GM18867 (cell line): Measurements from ENCODE around the gene ITGB3.
"Not testable (repeated sequence)": the region's sequence is repeated elsewhere in the genome, so short reads cannot be mapped to it uniquely, and the experiment has no call there.

Experiments used
- ATAC-seq: cut with Tn5 transposase; IDR thresholded peaks from one replicate; pipeline ENCODE4 v1.9.1; 2021; ENCODE audit warnings: mild to moderate bottlenecking, moderate library complexity; ENCODE audit not compliant: unreplicated experiment

The ITGB3 gene

DNA sequence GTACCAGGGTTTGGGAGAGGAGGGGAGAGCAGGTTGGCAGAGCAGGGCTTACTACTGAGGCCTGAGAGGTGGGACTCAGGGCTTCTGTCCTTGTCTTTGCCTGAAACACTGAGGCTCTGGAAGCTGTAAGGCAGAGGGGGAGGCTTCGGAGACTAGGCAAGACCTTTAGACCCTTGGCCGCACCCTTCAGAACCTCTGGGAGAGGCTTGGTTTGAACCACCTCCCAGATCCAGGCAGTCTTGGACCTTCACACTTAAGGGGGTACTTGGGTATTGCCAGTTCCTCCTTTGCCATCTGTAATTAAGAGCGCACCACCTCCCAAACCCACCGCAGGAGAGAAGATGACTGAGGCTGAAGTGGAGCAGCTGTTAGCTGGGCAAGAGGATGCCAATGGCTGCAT, 31.6 kb upstream of the ITGB3 start:
- ATAC-seq = no peak

DNA sequence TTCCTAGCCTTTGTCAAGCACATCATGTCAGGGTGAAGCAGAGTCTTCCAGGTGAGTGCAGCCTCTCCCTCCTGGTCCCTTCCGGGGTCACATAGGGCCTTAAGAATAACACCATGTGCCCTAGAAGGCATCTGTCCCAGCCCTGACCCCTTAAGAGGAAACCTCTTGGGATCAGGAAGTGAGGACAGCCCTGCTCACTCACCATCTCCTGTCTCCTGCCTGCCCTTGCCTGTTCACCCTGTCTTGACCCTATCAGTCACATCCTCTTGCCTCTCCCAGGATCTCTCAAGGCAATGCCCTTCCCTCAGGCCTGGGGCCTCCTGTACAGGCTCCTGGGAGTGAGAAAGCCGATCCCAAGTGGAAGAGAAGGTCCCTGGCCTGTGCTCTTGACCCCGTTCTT, 30.6 kb upstream of the ITGB3 start:
- ATAC-seq = no peak

DNA sequence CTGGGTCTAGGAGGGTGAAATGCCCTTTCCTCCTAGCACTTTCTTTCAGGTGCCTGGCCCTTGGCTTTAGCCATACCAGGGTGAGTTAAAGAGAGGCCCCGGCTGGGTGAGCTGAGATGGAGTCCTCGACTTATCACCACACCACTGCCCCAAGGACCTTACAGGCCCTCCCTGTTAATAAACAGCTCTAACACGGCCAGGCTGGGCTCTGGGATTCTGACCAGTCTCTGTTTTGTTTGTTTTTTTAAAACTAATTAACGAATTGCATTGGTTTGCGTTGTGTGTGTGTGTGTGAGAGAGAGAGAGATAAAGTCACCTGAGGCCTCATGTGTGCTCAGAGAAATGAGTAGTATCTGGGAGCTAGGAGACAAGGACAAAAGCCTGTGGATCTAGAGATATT, 30.2 kb upstream of the ITGB3 start:
- ATAC-seq = no peak

DNA sequence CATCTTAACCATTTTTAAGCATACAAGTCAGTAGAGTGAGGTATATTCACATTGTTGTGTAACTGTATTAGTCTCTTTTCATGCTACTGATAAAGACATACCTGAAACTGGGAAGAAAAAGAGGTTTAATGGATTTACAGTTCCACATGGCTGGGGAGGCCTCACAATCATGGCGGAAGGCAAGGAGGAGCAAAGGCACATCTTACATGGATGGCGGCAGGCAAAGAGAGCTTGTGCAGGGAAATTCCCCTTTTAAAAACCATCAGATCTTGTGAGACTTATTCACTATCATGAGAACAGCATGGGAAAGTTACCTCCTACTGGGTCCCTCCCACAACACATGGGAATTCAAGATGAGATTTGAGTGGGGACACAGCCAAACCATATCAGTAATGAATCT, 29.6 kb upstream of the ITGB3 start:
- not testable (repeated sequence) for ATAC-seq

DNA sequence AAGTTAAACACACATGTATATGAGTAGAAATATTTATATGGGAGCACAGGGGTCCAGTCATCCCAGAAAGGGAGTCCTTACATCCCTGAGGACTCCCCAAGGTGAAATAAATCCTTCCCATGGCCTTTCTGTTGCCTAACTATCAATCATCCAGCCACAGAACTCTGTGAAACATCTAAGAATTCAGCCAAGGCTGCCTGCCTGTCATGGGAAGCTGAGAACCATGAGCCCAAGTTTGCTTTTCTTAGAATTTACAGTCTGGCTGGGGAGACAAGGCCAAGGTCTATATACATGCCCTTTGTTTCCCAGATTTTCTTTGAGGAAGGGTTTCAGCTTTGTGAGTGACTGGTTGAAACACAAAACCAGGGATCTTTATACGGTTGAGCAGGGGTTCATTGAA, 28.7 kb upstream of the ITGB3 start:
- no peak for ATAC-seq

DNA sequence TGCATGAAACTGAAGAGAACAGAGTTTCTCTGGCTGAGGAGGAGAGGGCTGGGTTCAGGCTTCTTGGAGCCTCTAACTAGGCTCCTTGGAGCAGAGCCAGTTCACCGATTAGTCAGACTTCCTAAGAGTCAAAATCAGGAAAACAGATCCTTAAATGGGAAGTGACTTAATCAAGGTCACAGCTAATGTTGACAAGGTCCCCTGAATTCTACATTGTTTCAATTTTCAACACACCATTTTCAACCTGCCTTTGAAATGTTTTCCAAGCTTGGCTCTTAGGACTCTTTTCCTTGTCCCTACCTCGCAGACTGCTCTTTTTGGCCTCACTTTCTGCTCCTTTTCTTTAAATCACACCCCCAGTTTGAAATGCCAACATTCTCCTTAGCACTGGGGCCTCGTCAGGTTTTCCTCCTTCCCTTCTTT, 28.2 kb upstream of the ITGB3 start:
- ATAC-seq = no peak

DNA sequence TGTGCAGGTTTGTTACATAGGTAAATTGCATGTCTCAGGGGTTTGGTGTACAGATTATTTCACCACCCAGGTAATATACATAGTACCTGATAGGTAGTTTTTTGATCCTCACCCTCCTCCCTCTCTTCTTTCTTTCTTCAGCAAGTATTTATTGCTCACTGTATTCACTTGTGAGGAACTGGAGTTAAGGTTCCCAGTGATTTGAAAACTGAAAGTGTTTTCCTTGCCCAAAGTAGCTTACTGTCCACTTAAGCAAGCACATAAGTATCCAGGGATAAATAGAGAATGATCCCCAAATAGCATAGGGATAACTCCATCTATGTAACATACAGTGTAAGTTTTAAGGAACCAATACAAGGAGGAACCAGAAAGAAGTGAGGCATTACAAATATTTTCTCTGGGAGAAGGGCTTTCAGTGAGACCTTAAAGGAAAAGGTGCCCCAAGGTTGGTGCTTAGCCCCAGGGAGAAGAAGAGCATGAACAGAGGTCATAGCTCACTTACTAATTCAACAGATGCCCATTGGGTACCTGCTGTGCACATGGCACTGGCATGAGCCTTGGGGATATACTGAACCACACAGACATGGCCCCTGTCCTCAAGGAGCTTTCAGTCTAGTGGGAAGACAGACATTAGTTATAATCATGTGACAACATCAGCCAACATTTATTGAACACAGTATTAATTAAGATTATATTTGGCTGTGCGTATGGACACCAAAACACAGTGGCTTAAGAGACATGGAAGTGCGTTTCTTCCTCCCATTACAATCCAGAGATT, 27.5 kb upstream of the ITGB3 start:
- ATAC-seq = no peak

DNA sequence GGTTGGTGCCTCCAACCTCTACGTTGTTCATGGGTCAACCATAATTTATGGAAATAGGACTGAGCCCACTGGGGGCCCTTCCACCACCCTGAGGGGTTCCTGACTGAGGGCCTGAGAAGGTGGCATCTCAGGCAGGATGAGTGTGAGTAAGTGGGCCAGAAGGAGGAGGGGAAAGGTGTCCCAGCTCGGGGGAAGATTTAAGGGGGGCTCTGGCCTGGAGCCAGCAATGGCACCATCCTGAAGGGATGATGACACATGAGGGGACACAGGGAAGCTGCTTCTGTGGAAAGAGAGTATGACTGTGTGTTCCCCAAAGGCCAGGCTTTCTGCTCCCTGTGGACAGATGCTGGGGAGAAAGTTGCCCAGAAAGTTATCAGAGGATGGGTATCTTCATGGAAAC, 25.8 kb upstream of the ITGB3 start:
- no peak for ATAC-seq

DNA sequence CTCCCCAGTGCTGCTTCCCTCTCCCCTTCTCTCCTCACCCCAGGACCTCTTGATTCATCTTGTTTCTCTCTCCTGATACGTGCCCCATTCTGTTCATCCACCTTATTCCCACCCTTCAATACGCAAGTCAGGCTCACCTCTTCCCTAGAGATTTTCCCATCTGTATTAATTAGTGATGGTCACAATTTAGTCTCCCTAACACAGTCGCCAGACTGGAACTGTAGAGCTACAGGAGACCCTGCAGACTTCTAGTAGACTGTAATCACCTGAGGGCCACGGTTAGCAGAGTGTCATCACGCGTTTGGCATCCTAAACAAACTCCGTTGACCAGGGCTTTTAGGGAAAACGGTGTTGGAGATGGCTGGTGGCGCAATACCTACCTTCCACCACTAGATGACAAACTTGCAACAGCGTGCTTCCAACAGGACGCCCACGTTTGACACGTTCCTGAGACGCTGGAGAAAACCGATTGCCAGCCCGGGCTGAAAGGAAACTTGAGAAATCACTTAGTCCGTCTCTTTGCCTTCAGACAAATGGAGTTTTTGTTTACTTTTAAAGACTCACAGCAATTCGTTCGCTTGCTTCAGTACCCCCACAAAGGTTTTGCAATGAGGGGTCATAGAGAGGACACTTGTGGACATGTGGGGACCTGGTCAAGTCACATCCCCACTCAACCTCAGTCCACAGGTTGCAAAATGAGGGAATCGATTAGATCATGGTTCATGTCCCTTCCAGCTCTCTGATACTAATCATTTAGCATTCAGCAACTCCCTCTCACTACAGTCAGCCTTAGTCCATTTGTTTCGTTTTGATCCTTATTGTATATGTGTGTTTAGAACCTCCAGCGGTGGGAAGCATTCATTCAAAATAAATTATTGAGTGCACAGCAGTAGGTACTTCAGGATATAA, 23.8 kb upstream of the ITGB3 start:
- ATAC-seq = no peak

DNA sequence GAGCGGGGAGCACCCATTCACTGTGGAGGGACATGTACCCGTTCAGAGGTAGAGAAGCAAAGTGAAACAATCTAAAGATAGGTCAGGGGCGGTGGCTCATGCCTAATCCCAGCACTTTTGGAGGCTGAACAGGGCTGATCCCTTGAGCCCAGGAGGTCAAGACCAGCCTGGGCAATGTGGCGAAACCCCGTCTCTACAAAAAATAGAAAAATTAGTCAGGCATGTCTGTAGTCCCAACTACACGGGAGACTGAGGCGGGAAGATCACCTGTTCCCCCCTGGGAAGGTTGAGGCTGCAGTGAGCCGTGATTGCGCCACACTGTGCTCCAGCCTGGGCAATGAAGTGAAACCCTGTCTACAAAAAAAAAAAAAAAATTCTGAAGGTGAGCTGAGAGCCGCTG, 22.8 kb upstream of the ITGB3 start:
- no peak for ATAC-seq

DNA sequence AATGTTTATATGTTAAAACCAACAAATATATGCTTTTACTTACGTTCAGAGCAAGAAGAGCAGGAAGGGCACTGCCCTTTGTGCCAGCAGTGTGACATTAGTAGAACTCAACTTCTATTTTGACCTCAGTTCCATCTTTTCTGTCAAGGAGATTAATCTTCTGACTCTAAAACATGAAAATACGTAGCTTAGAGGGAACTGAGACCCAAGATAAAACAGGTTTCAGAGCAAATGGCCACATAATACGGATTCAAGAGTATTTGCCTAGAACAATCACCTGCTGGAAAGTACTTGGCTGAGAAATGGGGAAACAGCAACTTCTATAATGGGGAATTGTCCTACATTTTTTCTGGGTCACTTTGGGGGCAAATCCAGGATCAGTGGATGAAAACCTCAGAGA, 22.3 kb upstream of the ITGB3 start:
- ATAC-seq = no peak

DNA sequence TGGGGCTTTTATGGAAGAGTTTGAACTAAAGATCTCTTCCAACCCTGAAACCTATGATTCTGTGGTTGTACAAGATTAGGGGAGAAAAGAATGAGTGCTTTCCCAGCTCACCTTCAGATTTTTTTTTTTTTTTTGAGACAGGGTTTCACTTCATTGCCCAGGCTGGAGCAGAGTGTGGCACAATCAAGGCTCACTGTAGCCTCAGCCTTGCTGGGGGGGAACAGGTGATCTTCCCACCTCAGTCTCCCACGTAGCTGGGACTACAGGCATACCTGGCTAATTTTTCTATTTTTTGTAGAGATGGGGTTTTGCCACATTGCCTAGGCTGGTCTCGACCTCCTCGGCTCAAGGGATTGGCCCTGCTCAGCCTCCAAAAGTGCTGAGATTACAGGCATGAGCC, 21.8 kb upstream of the ITGB3 start:
- no peak for ATAC-seq

DNA sequence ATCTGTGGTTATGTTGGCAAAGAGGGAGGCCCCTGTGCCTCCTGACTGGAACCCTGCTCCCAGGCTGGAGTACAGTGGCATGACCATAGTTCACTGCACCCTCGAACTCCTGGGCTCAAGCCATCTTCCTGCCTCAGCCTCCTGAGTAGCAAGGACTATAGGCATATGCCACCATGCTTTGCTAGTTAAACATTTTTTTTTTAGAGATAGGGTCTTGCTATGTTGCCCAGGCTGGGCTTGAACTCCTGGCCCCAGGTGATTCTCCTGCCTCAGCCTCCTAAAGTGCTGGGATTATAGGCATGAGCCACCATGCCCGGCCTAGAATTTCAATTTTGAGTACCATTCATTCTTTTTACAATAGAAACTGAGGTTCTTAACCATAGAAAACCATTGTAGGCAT, 21.2 kb upstream of the ITGB3 start:
- ATAC-seq = no peak

DNA sequence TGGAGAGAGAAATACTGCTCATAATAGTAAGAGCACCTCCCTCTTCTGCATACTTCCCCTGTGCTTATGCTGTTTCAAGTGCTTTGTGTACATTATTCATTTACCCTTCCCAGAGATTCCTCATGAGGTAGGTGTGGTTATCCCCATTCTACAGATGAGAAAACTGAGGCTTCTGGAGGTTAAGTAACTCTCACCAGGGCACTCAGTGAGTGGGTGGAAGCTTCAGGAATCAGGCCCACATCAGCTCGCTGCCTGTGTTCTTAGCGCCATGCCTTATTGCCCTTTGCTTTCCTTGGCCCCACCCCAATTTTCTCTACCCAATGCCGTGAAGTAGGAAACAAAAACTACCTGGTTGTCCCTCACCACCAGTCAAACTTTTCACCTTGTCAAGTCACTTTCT, 18.1 kb upstream of the ITGB3 start:
- ATAC-seq = no peak

DNA sequence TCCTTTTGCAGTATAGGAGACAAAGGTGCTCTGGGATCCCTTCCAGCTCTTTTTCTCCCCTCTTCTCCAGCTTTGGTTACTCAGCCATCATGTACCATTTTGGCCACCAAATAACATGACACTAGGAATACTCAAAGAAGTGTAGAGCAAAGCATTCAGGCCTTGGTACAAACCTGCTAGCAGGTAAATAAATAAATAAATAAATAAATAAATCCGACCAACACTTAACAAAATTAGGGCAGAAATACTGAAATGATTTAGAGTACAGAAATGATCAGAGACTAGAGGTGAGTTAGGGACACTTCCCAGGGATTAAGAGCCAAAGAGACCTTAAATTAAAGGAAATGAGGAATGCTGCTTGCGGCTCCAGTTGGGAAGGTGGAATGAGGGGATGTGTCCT, 17.7 kb upstream of the ITGB3 start:
- no peak for ATAC-seq

DNA sequence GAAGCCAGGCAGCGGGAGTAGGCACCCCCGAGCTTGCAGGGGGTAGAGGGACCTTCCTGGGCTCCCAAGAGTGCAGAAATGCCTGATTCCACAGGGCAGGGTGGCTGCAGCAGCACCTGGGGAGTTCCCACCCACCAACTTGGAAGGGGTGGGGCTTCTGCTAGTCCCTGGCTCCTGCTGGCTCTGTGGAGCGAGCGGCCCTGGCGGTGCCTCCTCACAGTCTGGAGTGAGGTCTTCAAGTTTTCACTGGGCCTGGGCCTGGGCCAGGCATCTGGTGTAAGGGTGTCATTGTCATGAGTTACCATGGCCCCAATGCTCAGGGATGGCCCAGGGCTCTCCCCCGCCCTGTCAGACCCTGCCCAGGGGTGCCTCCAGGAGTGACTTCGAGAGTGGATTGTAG, 15.8 kb upstream of the ITGB3 start:
- no peak for ATAC-seq

DNA sequence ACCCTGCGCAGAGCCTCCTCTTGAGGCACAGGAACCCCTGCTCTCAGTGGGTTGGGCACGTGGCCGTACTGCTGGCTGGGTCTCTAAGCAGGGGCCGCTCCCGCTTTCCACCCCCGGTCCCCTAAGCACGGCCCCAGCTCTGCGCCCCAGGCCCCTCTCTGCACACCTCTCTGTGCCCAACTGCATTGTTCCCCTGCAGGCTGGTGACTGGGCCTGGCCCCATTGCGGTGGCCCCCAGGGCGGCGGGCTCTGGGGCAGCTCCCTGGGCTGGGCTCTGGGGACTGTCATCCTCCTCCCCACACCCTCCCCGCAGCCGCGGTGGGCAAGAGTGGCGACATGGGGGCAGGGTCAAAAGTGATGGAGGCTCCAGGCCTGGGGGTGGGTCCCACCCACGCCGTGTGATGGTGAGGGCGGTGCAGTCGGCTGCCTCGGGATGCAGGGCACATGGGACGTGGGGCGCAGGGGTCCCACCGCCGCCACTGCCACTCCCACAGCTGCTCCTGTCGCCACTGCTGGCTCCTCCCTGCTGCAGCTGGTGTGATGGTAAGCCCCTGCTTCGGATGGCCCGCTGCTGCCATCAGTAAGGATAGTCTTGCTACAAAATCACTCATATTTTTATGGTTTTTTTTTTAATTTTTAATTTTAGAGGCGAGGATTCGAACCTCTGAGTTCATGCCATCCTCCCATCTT, 15.2 kb upstream of the ITGB3 start:
- ATAC-seq = no peak

DNA sequence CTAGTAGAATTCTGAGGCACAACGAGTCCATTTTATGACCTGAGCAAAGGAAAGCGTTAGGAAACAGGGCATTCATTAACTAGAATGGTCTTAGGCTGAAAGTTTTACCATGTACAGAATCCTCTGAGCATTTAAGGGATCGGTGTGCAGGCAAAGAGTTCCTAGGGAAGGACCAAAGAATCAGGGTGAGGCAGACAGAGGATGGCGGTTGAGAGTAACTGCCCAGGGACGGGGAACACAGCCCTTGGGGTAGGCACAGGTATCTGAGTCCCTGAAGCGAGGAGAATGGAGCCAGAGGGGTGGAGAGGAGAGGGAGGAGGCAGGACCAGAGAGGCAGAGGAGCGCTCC, 14.0 kb upstream of the ITGB3 start:
- ATAC-seq = no peak

DNA sequence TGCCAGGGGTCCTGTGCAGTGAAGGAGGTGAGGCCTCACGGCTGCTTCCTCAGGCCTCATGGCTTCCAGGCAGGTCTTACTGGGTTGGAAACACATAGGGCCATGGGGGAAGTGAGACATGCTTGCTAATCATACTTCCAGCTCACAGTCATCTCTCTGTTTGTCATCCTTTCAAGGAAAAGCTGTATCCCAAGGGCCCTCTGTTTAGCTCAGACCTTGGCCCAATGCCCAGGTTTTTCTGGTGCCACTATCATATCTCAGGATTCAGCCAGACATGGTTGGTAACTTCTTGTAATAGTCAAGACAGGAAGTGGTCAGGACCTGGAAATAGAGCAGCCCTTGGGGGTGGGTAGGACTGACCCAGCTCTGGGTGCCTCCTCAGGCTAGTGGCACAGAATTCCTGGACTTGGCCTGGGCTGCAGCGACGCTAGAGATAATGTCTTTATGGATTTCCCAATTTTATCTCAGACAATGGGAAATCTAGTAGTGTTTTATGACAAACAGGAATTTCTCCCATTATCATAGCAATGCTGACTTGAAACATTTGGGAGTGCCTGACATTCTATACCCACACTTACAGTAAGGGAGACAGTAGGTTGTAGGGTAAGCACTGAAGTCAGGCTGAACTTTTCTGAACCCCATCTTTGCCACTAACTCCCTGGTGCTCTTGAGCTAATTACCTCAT, 13.5 kb upstream of the ITGB3 start:
- no peak for ATAC-seq

DNA sequence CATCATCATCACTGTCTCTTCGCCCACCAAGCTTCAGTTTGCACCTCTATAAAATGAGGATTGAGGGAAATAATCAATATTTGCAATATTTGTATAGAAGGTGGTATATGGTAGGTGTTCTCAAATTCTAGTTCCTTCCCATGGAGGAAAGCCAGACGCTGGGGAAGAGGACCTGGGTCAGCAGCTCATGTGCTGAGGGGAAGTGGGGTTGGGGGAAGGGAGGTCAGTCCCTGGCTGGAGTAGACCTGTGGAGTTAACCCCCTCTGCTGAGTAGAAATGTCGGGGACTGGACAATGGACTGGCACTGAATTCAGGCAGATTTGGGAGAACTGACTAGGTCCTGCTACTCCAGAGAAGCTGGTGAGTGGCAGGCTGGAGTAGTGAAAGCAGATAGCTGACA, 12.8 kb upstream of the ITGB3 start:
- ATAC-seq = no peak

DNA sequence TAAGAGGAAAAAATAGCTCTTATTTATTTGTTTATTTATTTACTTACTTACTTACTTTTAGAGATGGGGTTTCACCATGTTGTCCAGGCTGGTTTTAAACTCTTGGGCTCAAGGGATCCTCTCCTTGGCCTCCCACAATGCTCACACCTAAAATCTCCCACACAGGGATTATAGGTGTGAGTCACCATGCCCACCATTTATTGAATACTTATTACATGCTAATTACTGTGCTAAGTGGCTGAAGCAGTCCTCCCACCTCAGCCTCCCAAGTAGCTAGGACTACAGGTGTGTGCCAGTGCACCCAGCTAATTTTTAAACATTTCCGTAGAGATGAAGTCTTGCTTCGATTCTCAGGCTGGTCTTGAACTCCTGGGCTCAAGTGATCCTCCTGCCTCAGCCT, 11.0 kb upstream of the ITGB3 start:
- ATAC-seq = no peak
